H1 (cell line): Measurements from ENCODE around the gene WWC2. TPM values are rescaled to one million over a fixed set of nuclear protein-coding genes. Genes with fewer than 3 reads are reported as not detected.

Experiments
- CTCF ChIA-PET: fragments of 300-600 bp; sonication (Branson Sonifier 250); formaldehyde crosslinking; loops from one replicate; lab custom pipeline; 2021; ENCODE audit not compliant: partially characterized antibody; lab: Charles Lee
- POLR2A ChIA-PET: fragments of 300-600 bp; sonication (Branson Sonifier 250); formaldehyde crosslinking; loops from one replicate; lab custom pipeline; 2021; ENCODE audit warnings: inconsistent platforms; ENCODE audit not compliant: partially characterized antibody; lab: Charles Lee
- DNase-seq, 2 experiments: peaks; one replicate each; pipeline versions ENCODE4 v3.0.0 to v3.0.0-alpha.2; 2010 to 2022; ENCODE audit warnings: low spot score in 2 of 2, low read depth in 1 of 2, mixed read lengths in 1 of 2
- FAIRE-seq: peaks from 2 replicates; lab custom pipeline; 2011; peaks lifted over from hg19 to GRCh38; lab: Jason Lieb, UNC
- H2AFZ ChIP-seq: 2 replicates; pipeline ENCODE4 v1.8.1; 2012; ENCODE audit warnings: low read length, inconsistent platforms
- H2AK5ac ChIP-seq: 2 replicates; pipeline ENCODE4 v1.6.1; 2013; ENCODE audit warnings: low read depth, low read length
- H2BK120ac ChIP-seq: replicated peaks from 2 replicates; pipeline ENCODE3; 2013; ENCODE audit warnings: low read depth, low read length, inconsistent platforms
- H2BK12ac ChIP-seq: 2 replicates; pipeline ENCODE4 v1.6.1; 2013; ENCODE audit warnings: low read depth, low read length
- H2BK15ac ChIP-seq: 2 replicates; pipeline ENCODE4 v1.6.1; 2013; ENCODE audit warnings: low read length
- H2BK20ac ChIP-seq: 2 replicates; pipeline ENCODE4 v1.6.1; 2013; ENCODE audit warnings: low read length
- H2BK5ac ChIP-seq: 2 replicates; pipeline ENCODE4 v1.6.1; 2013; ENCODE audit warnings: low read depth, low read length
- H3K14ac ChIP-seq: 2 replicates; pipeline ENCODE4 v1.6.1; 2013; ENCODE audit warnings: inconsistent platforms; ENCODE audit not compliant: insufficient read length
- H3K18ac ChIP-seq: 2 replicates; pipeline ENCODE4 v1.6.1; 2013; ENCODE audit warnings: low read length; ENCODE audit errors: extremely low read depth
- H3K23ac ChIP-seq: 2 replicates; pipeline ENCODE4 v1.6.1; 2013; ENCODE audit warnings: inconsistent platforms; ENCODE audit not compliant: insufficient read length
- H3K23me2 ChIP-seq: 2 replicates; pipeline ENCODE4 v1.6.1; 2013; ENCODE audit warnings: low read depth, low read length
- H3K27ac ChIP-seq: 2 replicates; pipeline ENCODE4 v1.6.1; 2011; ENCODE audit warnings: low read depth, low read length, inconsistent platforms
- H3K27me3 ChIP-seq, 4 experiments: replicated peaks in 1 of 4; 1 replicate in 1 of 4; 2 replicates in 3 of 4; pipeline versions ENCODE4 v1.6.1 to v1.8.1; 2011 to 2013; ENCODE audit warnings: low read length in 3 of 4, mild to moderate bottlenecking in 3 of 4, inconsistent platforms in 2 of 4, mixed read lengths in 2 of 4, moderate library complexity in 1 of 4; ENCODE audit not compliant: control insufficient read depth in 3 of 4, insufficient read depth in 3 of 4; ENCODE audit errors: extremely low read depth in 1 of 4
- H3K36me3 ChIP-seq, 4 experiments: 2 replicates each; pipeline versions ENCODE4 v1.6.1 to v1.8.1; 2011 to 2013; ENCODE audit warnings: mild to moderate bottlenecking in 4 of 4, low read length in 3 of 4, moderate library complexity in 2 of 4, control low read depth in 1 of 4, inconsistent platforms in 1 of 4; ENCODE audit not compliant: insufficient read depth in 4 of 4, control insufficient read depth in 2 of 4
- H3K4ac ChIP-seq: replicated peaks from 2 replicates; pipeline ENCODE3; 2013; ENCODE audit warnings: low read length, low read depth, mixed read lengths, inconsistent platforms; ENCODE audit not compliant: insufficient read length
- H3K4me1 ChIP-seq, 4 experiments: replicated peaks in 1 of 4; 1 replicate in 1 of 4; 2 replicates in 3 of 4; pipeline versions ENCODE4 v1.6.1 to v1.8.1; 2011 to 2013; ENCODE audit warnings: low read length in 3 of 4, inconsistent platforms in 2 of 4, mixed read lengths in 1 of 4; ENCODE audit not compliant: insufficient read depth in 4 of 4, control insufficient read depth in 3 of 4
- H3K4me2 ChIP-seq, 2 experiments: 2 replicates each; pipeline versions ENCODE4 v1.6.1 to v1.8.1; 2011 to 2013; ENCODE audit warnings: low read depth in 2 of 2, low read length in 2 of 2, control low read depth in 1 of 2, inconsistent platforms in 1 of 2, mild to moderate bottlenecking in 1 of 2; ENCODE audit not compliant: insufficient read depth in 1 of 2
- H3K4me3 ChIP-seq, 4 experiments: fragments of 200-600, 300-600 bp in 1 of 4; sonication (generic), shearing (Covaris generic), sonication (Bioruptor Twin) in 1 of 4; 2 replicates each; pipeline versions ENCODE4 v1.5.1 to v1.8.1; 2011 to 2016; ENCODE audit warnings: low read length in 4 of 4, low read depth in 3 of 4, control low read depth in 2 of 4, inconsistent platforms in 2 of 4, mild to moderate bottlenecking in 2 of 4, mixed read lengths in 1 of 4, moderate library complexity in 1 of 4; ENCODE audit not compliant: insufficient read depth in 2 of 4; ENCODE audit errors: extremely low read depth in 1 of 4
- H3K56ac ChIP-seq: replicated peaks from 2 replicates; pipeline ENCODE3; 2013; ENCODE audit warnings: low read depth, mild to moderate bottlenecking, mixed read lengths, low read length, inconsistent platforms; ENCODE audit not compliant: insufficient read length
- H3K79me1 ChIP-seq: 2 replicates; pipeline ENCODE4 v1.6.1; 2013; ENCODE audit warnings: low read depth, low read length, control low read depth
- H3K79me2 ChIP-seq, 2 experiments: 2 replicates each; pipeline versions ENCODE4 v1.6.1 to v1.8.1; 2012 to 2013; ENCODE audit warnings: low read length in 2 of 2, mild to moderate bottlenecking in 2 of 2, inconsistent platforms in 1 of 2; ENCODE audit not compliant: insufficient read depth in 2 of 2, control insufficient read depth in 1 of 2
- H3K9ac ChIP-seq, 4 experiments: replicated peaks in 1 of 4; 1 replicate in 1 of 4; 2 replicates in 3 of 4; pipeline versions ENCODE4 v1.6.1 to v1.8.1; 2011 to 2013; ENCODE audit warnings: low read depth in 3 of 4, low read length in 3 of 4, control low read depth in 2 of 4, mild to moderate bottlenecking in 2 of 4, moderate library complexity in 2 of 4, inconsistent platforms in 1 of 4; ENCODE audit errors: extremely low read depth in 1 of 4
- H3K9me3 ChIP-seq, 2 experiments: 2 replicates each; pipeline versions ENCODE4 v1.6.1 to v1.8.1; 2012 to 2013; ENCODE audit warnings: mild to moderate bottlenecking in 2 of 2, moderate library complexity in 2 of 2, control low read depth in 1 of 2, inconsistent platforms in 1 of 2, low read depth in 1 of 2, low read length in 1 of 2, mixed read lengths in 1 of 2; ENCODE audit not compliant: insufficient read depth in 2 of 2
- H4K20me1 ChIP-seq, 2 experiments: replicated peaks in 1 of 2; 2 replicates each; pipeline versions ENCODE3 to v1.8.1; 2011 to 2013; ENCODE audit warnings: inconsistent platforms in 2 of 2, low read length in 2 of 2, mild to moderate bottlenecking in 1 of 2; ENCODE audit not compliant: insufficient read depth in 2 of 2, control insufficient read depth in 1 of 2
- H4K5ac ChIP-seq: 2 replicates; pipeline ENCODE4 v1.6.1; 2013; ENCODE audit warnings: low read length, low read depth, mixed read lengths, inconsistent platforms; ENCODE audit not compliant: insufficient read length
- H4K8ac ChIP-seq: 2 replicates; pipeline ENCODE4 v1.8.0; 2013; ENCODE audit warnings: mild to moderate bottlenecking, moderate library complexity, low read length, inconsistent platforms; ENCODE audit not compliant: insufficient read depth; ENCODE audit errors: extremely low read depth
- H4K91ac ChIP-seq: replicated peaks from 2 replicates; pipeline ENCODE3; 2013; ENCODE audit warnings: low read length, mixed read lengths, inconsistent platforms; ENCODE audit not compliant: insufficient read length
- CTCF ChIP-seq, 3 experiments: IDR thresholded peaks; 1 replicate in 2 of 3; 2 replicates in 1 of 3; pipeline versions ENCODE4 v1.5.1 to v1.6.1; 2011; ENCODE audit warnings: low read length in 3 of 3, mild to moderate bottlenecking in 3 of 3, inconsistent platforms in 2 of 3, low read depth in 1 of 3, moderate library complexity in 1 of 3; ENCODE audit not compliant: insufficient read depth in 1 of 3; ENCODE audit errors: control extremely low read depth in 1 of 3
- GTF2F1 ChIP-seq: IDR thresholded peaks from 2 replicates; pipeline ENCODE4 v1.6.1; 2012; ENCODE audit warnings: low read depth, low read length, improper control_type of control experiment, borderline replicate concordance
- RAD21 ChIP-seq, 2 experiments: IDR thresholded peaks in 1 of 2; conservative IDR thresholded peaks in 1 of 2; 2 replicates each; pipeline ENCODE4 v1.6.1; 2011; ENCODE audit warnings: low read depth in 2 of 2, low read length in 2 of 2, improper control_type of control experiment in 1 of 2, inconsistent platforms in 1 of 2, mild to moderate bottlenecking in 1 of 2, moderate library complexity in 1 of 2
- WGBS, 2 experiments: shearing (Covaris generic) in 1 of 2; methylation state at CpG; one replicate each; pipeline versions ENCODE4 v1.1.6 to v1.1.7; 2013 to 2015; ENCODE audit warnings: low lambda C conversion rate in 2 of 2, mixed read lengths in 2 of 2, inconsistent platforms in 1 of 2, low coverage in 1 of 2, missing lambda C conversion rate in 1 of 2; ENCODE audit not compliant: insufficient replicate concordance in 2 of 2, insufficient coverage in 1 of 2, insufficient read length in 1 of 2; ENCODE audit errors: extremely low coverage in 1 of 2, missing lambda C conversion rate in 1 of 2; 5-methylcytosine and 5-hydroxymethylcytosine counted together
- polyA plus RNA-seq, 7 experiments: library from polyadenylated mRNA; depleted of rRNA in 3 of 7; stranded (reverse) in 5 of 7; unstranded in 2 of 7; fragments of >200 nt in 5 of 7; fragments of 200-250 nt in 2 of 7; gene quantifications; 1 replicate in 5 of 7; 2 replicates in 1 of 7; 4 replicates in 1 of 7; pipeline versions ENCODE4 v1.2.1 to v1.2.3, GENCODE V29; 2011 to 2013; ENCODE audit warnings: missing spikeins in 2 of 7, mixed read lengths in 2 of 7
- total RNA-seq: library from RNA; stranded (reverse); fragmentation: NEBNext Ultra II Directional; extraction: Animal tissue kit (Norgen Biotek cat#: 25700); gene quantifications from 2 replicates; pipeline ENCODE4 v1.2.1, GENCODE V29; 2021

The WWC2 gene
- total and polyA plus RNA-seq, 2 of the 8 experiments (the other 6 are each of a cell fraction or from before 2014, with no cell fraction given) = 17.6 to 135 TPM

GRCh38 chr4:183353557-183353956 lies 254.5 kb downstream of the WWC2 start:
- H2BK5ac ChIP-seq = no peak overlapping the region
- no peak for FAIRE-seq

More at GRCh38 chr4:183353557-183353956, 254.5 kb downstream of the WWC2 start:
- Histone ChIP-seq H2BK12ac (no peak overlapping the region), H3K4me3 (no peak overlapping the region), H3K4me2 (no peak overlapping the region), H3K14ac (no peak overlapping the region), H3K27ac (no peak overlapping the region), H2BK120ac (no peak overlapping the region), H3K79me2 (no peaks in the 10 kb centered on the region), H3K56ac (no peak overlapping the region), H3K9me3 (no peaks in the 10 kb centered on the region), H4K91ac (no peak overlapping the region), H2AFZ (no peak overlapping the region), H4K8ac (no peak overlapping the region), H3K36me3 (no peaks in the 10 kb centered on the region), H3K4me1 (peaks cover 0 to 2% (median under 1%) of the 10 kb centered on the region in 4 experiments; a peak in 3 of 7 replicates), H3K79me1 (no peaks in the 10 kb centered on the region), H3K23ac (no peak overlapping the region), H4K20me1 (no peaks in the 10 kb centered on the region), H3K27me3 (no peaks in the 10 kb centered on the region), H3K23me2 (no peaks in the 10 kb centered on the region), H2BK15ac (no peak overlapping the region), H4K5ac (no peak overlapping the region), H2BK20ac (no peak overlapping the region), H3K4ac (no peak overlapping the region), H3K9ac (no peak overlapping the region), H2AK5ac (no peak overlapping the region), H3K18ac (no peak overlapping the region)
- POLR2A ChIA-PET = no interaction called here
- no peak for DNase-seq
- WGBS, 2 experiments = 85% methylated on average over 8 of the region's 8 CpGs; no CpG with 5 or more reads in 1 of the 2 experiments
- TF ChIP-seq GTF2F1 = no peak
- TF ChIP-seq RAD21 (IDR thresholded peaks at IDR 0.05 in 1 of 2, conservative IDR thresholded peaks at IDR 0.05 in 1 of 2; ENCODE audit: low read depth in 2 of 2, low read length in 2 of 2) = peak; percentile 34 to 39
- peak in 2 of 3 experiments; percentile 11 to 16; a peak in 2 of 4 replicates for TF ChIP-seq CTCF (IDR thresholded peaks at IDR 0.05; ENCODE audit: control extremely low read depth in 1 of 3, insufficient read depth in 1 of 3, low read depth in 1 of 3, low read length in 3 of 3)
- CTCF ChIA-PET = interaction anchor here (0.5 to 1.3 kb wide), 2 partner anchors 10 to 52 kb away, joined by 4 read pairs; no protein-coding TSS in a partner anchor
